ENCODE measurements around the gene MYO15B. TPM values are rescaled to one million over a fixed set of nuclear protein-coding genes. Genes with fewer than 3 reads are reported as not detected.

Gene MYO15B
- total RNA-seq, 2 experiments from 2014 or later, result 8.9 to 19.2 TPM

DNA sequence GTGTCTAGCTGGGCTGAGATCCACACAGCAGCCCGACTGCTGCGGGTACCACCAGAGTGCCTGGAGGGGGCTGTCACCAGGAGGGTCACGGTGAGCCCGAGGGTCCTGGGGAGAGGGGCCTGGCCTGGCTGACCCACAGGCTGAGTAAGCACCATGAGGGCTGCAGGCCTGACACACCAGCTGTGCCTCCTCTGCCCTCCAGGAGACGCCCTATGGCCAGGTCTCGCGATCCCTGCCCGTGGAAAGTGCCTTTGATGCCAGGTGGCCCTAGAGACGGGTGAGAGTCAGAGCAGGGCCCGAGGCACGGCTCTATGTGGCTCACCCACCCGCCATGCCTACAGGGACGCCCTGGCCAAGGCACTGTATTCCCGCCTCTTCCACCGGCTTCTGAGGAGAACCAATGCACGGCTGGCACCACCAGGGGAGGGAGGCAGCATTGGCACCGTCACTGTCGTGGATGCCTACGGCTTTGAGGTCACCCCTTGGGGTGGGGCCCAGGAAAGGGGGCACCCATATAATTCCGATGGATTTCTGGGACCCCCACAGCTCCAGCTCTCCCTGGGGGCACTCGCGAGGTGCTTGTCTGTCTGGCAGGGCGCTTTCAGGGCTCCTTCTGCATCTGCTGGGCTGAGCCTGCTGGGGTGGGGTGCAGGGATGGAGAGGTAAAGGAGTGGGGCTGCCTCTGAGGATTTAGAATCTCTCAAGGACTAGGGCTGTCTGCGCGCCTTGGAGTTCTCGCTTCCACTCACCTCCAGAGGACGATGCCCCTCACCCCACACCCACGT is 7.1 kb downstream of the MYO15B start:
- intact Hi-C loops (cut with micrococcal nuclease; ENCODE audit: unreplicated experiment), result no loop called here
- Histone ChIP-seq H3K9me3 (ENCODE audit: low read length) (no peaks in the 10 kb centered on the region), H3K4me2 (ENCODE audit: low read length) (no peak overlapping the region), H4K20me1 (ENCODE audit: insufficient read depth, low read length) (no peaks in the 10 kb centered on the region), H3K4me1 (ENCODE audit: insufficient read depth, low read length, poor library complexity, severe bottlenecking) (peaks cover 11% of the 10 kb centered on the region), H3K4me3 (ENCODE audit: low read depth, low read length, poor library complexity, severe bottlenecking) (no peak overlapping the region), H3K79me2 (ENCODE audit: insufficient read depth, low read depth, low read length) (no peaks in the 10 kb centered on the region), H3K27ac (ENCODE audit: low read depth, low read length, poor library complexity, severe bottlenecking) (no peak overlapping the region), H2AFZ (ENCODE audit: low read length) (no peak overlapping the region), H3K9me2 (ENCODE audit: insufficient read depth, low read length) (no peaks in the 10 kb centered on the region), H3K36me3 (ENCODE audit: insufficient read depth, low read length) (no peaks in the 10 kb centered on the region)
- no TSS peak for BruUV-seq (replicated peaks)
- ChIA-PET POLR2A (no interaction called here), CTCF (ENCODE audit: unreplicated experiment) (no interaction called here)
- TF ChIP-seq, protein P1, sequence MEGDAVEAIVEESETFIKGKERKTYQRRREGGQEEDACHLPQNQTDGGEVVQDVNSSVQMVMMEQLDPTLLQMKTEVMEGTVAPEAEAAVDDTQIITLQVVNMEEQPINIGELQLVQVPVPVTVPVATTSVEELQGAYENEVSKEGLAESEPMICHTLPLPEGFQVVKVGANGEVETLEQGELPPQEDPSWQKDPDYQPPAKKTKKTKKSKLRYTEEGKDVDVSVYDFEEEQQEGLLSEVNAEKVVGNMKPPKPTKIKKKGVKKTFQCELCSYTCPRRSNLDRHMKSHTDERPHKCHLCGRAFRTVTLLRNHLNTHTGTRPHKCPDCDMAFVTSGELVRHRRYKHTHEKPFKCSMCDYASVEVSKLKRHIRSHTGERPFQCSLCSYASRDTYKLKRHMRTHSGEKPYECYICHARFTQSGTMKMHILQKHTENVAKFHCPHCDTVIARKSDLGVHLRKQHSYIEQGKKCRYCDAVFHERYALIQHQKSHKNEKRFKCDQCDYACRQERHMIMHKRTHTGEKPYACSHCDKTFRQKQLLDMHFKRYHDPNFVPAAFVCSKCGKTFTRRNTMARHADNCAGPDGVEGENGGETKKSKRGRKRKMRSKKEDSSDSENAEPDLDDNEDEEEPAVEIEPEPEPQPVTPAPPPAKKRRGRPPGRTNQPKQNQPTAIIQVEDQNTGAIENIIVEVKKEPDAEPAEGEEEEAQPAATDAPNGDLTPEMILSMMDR (conservative IDR thresholded peaks at IDR 0.05; ENCODE audit: low read length), result peak; percentile 36; the same call in 1 of the 2 replicates
- TF ChIP-seq EZH2phosphoT487 (IDR thresholded peaks at IDR 0.05; ENCODE audit: borderline replicate concordance, low read depth, low read length), result no peak
- peak; percentile 25 for DNase-seq (ENCODE audit: low spot score)

DNA sequence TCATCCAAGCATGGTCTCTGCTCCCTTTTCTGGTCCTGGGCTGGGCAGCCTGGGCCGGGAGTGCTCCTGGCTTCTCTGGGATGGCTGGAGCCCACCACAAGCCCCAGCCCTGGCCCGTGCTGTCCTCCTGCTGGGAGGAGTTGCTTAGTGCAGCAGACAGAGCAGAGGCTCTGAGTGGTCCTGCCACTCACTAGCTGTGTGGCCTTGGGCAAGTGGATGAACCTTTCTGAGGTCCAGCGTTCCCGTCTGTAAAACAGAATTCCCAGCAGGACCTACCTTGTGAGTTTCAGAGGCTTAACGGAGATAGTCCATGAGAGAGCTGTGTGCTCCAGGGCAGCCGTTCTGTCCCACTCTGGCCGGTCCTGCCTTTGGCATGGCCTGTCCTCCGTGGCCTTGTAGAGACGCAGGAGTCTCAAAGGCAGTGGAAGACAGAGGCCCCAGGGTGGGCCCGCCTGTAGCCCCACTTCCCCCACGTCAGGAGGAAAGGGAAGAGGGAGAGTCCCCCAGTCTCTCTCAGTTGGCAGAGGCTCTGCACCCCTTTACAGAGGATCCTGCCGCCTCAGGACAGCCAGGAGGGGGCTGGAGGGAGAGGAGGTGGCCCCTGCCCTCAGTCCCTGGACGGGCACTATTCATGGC is 7.8 kb downstream of the MYO15B start:
- no peak overlapping the region for H3K4me3 ChIP-seq (ENCODE audit: low read depth, low read length, poor library complexity, severe bottlenecking)
- no peak overlapping the region for H3K27ac ChIP-seq (ENCODE audit: low read depth, low read length, poor library complexity, severe bottlenecking)
- ChIA-PET CTCF (ENCODE audit: unreplicated experiment) (no interaction called here), POLR2A (no interaction called here)
- no TSS peak for BruUV-seq (replicated peaks)
- no peaks in the 10 kb centered on the region for H3K9me3 ChIP-seq (ENCODE audit: low read length)
- no peak overlapping the region for H2AFZ ChIP-seq (ENCODE audit: low read length)
- H3K9me2 ChIP-seq (ENCODE audit: insufficient read depth, low read length), result no peaks in the 10 kb centered on the region
- H3K4me1 ChIP-seq (ENCODE audit: insufficient read depth, low read length, poor library complexity, severe bottlenecking), result peaks cover 5% of the 10 kb centered on the region
- H4K20me1 ChIP-seq (ENCODE audit: insufficient read depth, low read length), result no peaks in the 10 kb centered on the region
- no peak for DNase-seq (ENCODE audit: low spot score)
- H3K79me2 ChIP-seq (ENCODE audit: insufficient read depth, low read depth, low read length), result no peaks in the 10 kb centered on the region
- H3K36me3 ChIP-seq (ENCODE audit: insufficient read depth, low read length), result no peaks in the 10 kb centered on the region
- intact Hi-C loops (cut with micrococcal nuclease; ENCODE audit: unreplicated experiment), result no loop called here
- no peak overlapping the region for H3K4me2 ChIP-seq (ENCODE audit: low read length)
- TF ChIP-seq, protein P1 (conservative IDR thresholded peaks at IDR 0.05; ENCODE audit: low read length), result no peak
- TF ChIP-seq EZH2phosphoT487 (IDR thresholded peaks at IDR 0.05; ENCODE audit: borderline replicate concordance, low read depth, low read length), result no peak

DNA sequence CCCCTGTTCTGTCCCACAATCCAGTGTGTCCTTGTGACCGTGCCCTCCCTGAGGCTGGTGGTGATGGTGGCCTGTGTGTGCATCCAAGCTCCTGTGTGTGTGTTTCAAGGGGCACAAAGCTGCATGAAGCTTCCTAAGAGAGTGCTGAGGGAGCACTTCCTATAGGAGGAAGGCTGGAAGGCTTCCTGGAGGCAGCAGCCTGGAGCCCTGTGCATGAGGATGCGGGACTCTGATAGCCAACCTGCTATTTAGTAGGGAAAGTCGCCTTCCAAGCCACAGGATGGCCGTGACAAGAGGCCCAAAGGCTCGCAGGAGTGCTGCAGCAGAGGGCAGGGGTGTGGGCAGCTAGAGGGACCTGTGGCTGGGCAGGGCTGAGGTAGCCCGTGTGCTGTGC is 8.3 kb downstream of the MYO15B start:
- Histone ChIP-seq H3K9me3 (ENCODE audit: low read length) (no peaks in the 10 kb centered on the region), H3K4me3 (ENCODE audit: low read depth, low read length, poor library complexity, severe bottlenecking) (no peak overlapping the region), H3K9me2 (ENCODE audit: insufficient read depth, low read length) (no peaks in the 10 kb centered on the region), H4K20me1 (ENCODE audit: insufficient read depth, low read length) (no peaks in the 10 kb centered on the region), H3K4me2 (ENCODE audit: low read length) (no peak overlapping the region), H3K79me2 (ENCODE audit: insufficient read depth, low read depth, low read length) (no peaks in the 10 kb centered on the region), H3K27ac (ENCODE audit: low read depth, low read length, poor library complexity, severe bottlenecking) (no peak overlapping the region), H3K4me1 (ENCODE audit: insufficient read depth, low read length, poor library complexity, severe bottlenecking) (peaks cover under 1% of the 10 kb centered on the region), H2AFZ (ENCODE audit: low read length) (no peak overlapping the region), H3K36me3 (ENCODE audit: insufficient read depth, low read length) (no peaks in the 10 kb centered on the region)
- no peak for DNase-seq (ENCODE audit: low spot score)
- intact Hi-C loops (cut with micrococcal nuclease; ENCODE audit: unreplicated experiment), result no loop called here
- ChIA-PET CTCF (ENCODE audit: unreplicated experiment) (no interaction called here), POLR2A (no interaction called here)
- no TSS peak for BruUV-seq (replicated peaks)
- TF ChIP-seq EZH2phosphoT487 (IDR thresholded peaks at IDR 0.05; ENCODE audit: borderline replicate concordance, low read depth, low read length), result no peak
- TF ChIP-seq, protein P1 (conservative IDR thresholded peaks at IDR 0.05; ENCODE audit: low read length), result no peak

Data from OCI-LY7 (cell line).